OCI-LY7 (cell line): ENCODE measurements around the gene MPLKIP.

Source experiments
- EZH2phosphoT487 ChIP-seq: fragments of 200-600 bp; sonication (generic); IDR thresholded peaks from 2 replicates; pipeline ENCODE4 v1.6.1; 2018; ENCODE audit warnings: low read depth, borderline replicate concordance, mild to moderate bottlenecking, mixed run types, antibody characterized with exemption, low read length, moderate library complexity, mixed read lengths
- TF ChIP-seq, protein P1 (sequence below): fragments of 200-600 bp; sonication (generic); conservative IDR thresholded peaks from 2 replicates; pipeline ENCODE4 v1.5.1; 2014; ENCODE audit warnings: mild to moderate bottlenecking, antibody characterized with exemption, low read length, moderate library complexity, mixed read lengths

DNA sequence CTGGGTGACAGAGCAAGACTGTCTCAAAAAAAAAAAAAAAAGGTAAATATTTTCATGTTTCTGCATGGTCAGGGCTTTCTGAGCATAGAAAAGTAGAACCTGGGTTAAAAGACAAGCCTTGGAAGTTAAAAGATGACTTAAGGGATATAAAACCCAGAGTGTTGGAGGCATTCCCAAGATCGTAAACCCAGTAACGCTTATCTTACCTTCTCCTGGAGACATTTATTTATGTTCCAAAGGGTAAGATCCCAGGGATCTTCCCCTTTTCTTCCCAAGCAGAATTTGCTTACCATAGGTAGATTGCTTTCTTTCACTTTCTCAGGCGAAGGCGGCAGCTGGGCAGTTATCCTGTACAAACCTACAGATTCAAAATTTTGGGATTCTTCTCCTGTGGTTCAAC lies 22.6 kb upstream of the MPLKIP start:
- TF ChIP-seq, protein P1, sequence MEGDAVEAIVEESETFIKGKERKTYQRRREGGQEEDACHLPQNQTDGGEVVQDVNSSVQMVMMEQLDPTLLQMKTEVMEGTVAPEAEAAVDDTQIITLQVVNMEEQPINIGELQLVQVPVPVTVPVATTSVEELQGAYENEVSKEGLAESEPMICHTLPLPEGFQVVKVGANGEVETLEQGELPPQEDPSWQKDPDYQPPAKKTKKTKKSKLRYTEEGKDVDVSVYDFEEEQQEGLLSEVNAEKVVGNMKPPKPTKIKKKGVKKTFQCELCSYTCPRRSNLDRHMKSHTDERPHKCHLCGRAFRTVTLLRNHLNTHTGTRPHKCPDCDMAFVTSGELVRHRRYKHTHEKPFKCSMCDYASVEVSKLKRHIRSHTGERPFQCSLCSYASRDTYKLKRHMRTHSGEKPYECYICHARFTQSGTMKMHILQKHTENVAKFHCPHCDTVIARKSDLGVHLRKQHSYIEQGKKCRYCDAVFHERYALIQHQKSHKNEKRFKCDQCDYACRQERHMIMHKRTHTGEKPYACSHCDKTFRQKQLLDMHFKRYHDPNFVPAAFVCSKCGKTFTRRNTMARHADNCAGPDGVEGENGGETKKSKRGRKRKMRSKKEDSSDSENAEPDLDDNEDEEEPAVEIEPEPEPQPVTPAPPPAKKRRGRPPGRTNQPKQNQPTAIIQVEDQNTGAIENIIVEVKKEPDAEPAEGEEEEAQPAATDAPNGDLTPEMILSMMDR, result no peak
- TF ChIP-seq EZH2phosphoT487, result no peak
